Kidney (tissue), 14 donors: ENCODE results near the gene NFAM1. TPM values are rescaled to one million over a fixed set of nuclear protein-coding genes. Genes with fewer than 3 reads are reported as not detected.

Experiments
- DNase-seq, 5 donors: peaks; one replicate each; pipeline ENCODE4 v3.0.0-alpha.2; 2013 to 2020
- FAIRE-seq: peaks from 2 replicates; lab custom pipeline; 2012; peaks lifted over from hg19 to GRCh38; lab: Jason Lieb, UNC
- H3K27ac ChIP-seq, 2 donors: one replicate each; pipeline ENCODE4 v1.7.0; 2013; ENCODE audit warnings: low read depth in 2 of 2, low read length in 2 of 2, inconsistent platforms in 1 of 2
- H3K27me3 ChIP-seq: one replicate; pipeline ENCODE4 v1.7.1; 2013; ENCODE audit warnings: low read length, inconsistent platforms; ENCODE audit not compliant: control insufficient read depth, insufficient read depth
- H3K36me3 ChIP-seq, 3 donors: one replicate each; pipeline versions ENCODE4 v1.7.0 to v1.7.1; 2013; ENCODE audit warnings: low read length in 3 of 3, control low read depth in 1 of 3, inconsistent platforms in 1 of 3; ENCODE audit not compliant: insufficient read depth in 3 of 3, control insufficient read depth in 2 of 3
- H3K4me1 ChIP-seq, 3 donors: one replicate each; pipeline versions ENCODE4 v1.7.0 to v1.7.1; 2013; ENCODE audit warnings: low read length in 3 of 3, inconsistent platforms in 1 of 3, low read depth in 1 of 3; ENCODE audit not compliant: control insufficient read depth in 2 of 3, insufficient read depth in 2 of 3
- H3K4me3 ChIP-seq, 3 donors: one replicate each; pipeline versions ENCODE4 v1.7.0 to v1.8.1; 2013; ENCODE audit warnings: low read length in 3 of 3, control low read depth in 1 of 3, inconsistent platforms in 1 of 3
- H3K9ac ChIP-seq, 3 donors: one replicate each; pipeline versions ENCODE4 v1.7.0 to v1.7.1; 2013; ENCODE audit warnings: low read length in 3 of 3, control low read depth in 1 of 3, inconsistent platforms in 1 of 3
- H3K9me3 ChIP-seq, 3 donors: one replicate each; pipeline versions ENCODE4 v1.7.0 to v1.7.1; 2013; ENCODE audit warnings: low read length in 3 of 3, control low read depth in 1 of 3, inconsistent platforms in 1 of 3; ENCODE audit not compliant: control insufficient read depth in 2 of 3, insufficient read depth in 1 of 3
- intact Hi-C: fragments of 100-400 bp; cut with DNase I; formaldehyde crosslinking; loops from one replicate; pipeline ENCODE4 v1.11.1; 2022
- polyA plus RNA-seq: library from polyadenylated mRNA; stranded (reverse); fragments of 350-450 nt; fragmentation: Illumina TruSeq; extraction: RNeasy Lipid Tissue Mini Kit (QIAGEN cat#74804); gene quantifications from one replicate; pipeline ENCODE4 v1.2.3, GENCODE V29; 2014; ENCODE audit warnings: low read depth, low replicate concordance; ENCODE audit not compliant: insufficient read depth
- total RNA-seq: library from RNA; stranded (reverse); fragmentation: NEBNext Ultra II Directional; extraction: Animal tissue kit (Norgen Biotek cat#: 25700); gene quantifications from one replicate; pipeline ENCODE4 v1.2.1, GENCODE V29; 2021
- TF ChIP-seq, protein P1 (sequence below): IDR thresholded peaks from 3 replicates; pipeline ENCODE4 v1.5.1; 2012; ENCODE audit warnings: mild to moderate bottlenecking, moderate library complexity, borderline replicate concordance; ENCODE audit not compliant: insufficient read depth; ENCODE audit errors: extremely low read depth
- donor health status: control.
- donor health status: control.
- donor health status: control.
- donor health status: control.
- donor health status: control.
- donor health status: DM: yes; HTN: yes; CAD: no.
- donor health status: Normal renal cell carcinoma (clear cell type).

NFAM1 gene
- total and polyA plus RNA-seq, 2 donors from 2014 or later, result 0.60 to 7.9 TPM

DNA sequence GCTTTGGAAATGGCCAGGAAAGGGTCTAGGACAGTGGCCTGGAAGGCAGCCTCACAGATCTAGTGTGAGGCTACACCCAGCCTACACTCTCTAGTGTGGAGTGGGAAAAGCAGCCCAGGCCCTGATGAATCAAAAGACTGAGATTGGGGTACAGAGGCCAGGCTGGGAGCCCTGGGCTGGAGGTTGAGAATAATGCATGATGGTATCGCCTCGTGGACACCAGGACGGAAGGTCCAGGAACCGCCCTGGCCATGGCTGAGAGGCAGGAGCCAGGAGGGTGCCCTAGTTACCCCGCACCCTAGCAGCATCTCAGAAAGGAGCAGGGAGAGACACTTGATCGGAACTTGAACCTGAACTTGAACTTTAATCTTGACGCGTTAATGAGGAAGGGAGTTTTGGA lies 40.5 kb upstream of the NFAM1 start:
- Histone ChIP-seq H3K4me3 (no peak overlapping the region), H3K27ac (no peak overlapping the region), H3K9ac (no peak overlapping the region), H3K27me3 (no peaks in the 10 kb centered on the region), H3K9me3 (no peaks in the 10 kb centered on the region), H3K36me3 (no peaks in the 10 kb centered on the region), H3K4me1 (peaks cover 0 to 8% (median 5%) of the 10 kb centered on the region in 3 donors)
- intact Hi-C loops, result no loop called here
- TF ChIP-seq, protein P1, sequence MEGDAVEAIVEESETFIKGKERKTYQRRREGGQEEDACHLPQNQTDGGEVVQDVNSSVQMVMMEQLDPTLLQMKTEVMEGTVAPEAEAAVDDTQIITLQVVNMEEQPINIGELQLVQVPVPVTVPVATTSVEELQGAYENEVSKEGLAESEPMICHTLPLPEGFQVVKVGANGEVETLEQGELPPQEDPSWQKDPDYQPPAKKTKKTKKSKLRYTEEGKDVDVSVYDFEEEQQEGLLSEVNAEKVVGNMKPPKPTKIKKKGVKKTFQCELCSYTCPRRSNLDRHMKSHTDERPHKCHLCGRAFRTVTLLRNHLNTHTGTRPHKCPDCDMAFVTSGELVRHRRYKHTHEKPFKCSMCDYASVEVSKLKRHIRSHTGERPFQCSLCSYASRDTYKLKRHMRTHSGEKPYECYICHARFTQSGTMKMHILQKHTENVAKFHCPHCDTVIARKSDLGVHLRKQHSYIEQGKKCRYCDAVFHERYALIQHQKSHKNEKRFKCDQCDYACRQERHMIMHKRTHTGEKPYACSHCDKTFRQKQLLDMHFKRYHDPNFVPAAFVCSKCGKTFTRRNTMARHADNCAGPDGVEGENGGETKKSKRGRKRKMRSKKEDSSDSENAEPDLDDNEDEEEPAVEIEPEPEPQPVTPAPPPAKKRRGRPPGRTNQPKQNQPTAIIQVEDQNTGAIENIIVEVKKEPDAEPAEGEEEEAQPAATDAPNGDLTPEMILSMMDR, result no peak
- FAIRE-seq (no peak), DNase-seq (peak in 2 of 5 donors; percentile 18 to 28)

DNA sequence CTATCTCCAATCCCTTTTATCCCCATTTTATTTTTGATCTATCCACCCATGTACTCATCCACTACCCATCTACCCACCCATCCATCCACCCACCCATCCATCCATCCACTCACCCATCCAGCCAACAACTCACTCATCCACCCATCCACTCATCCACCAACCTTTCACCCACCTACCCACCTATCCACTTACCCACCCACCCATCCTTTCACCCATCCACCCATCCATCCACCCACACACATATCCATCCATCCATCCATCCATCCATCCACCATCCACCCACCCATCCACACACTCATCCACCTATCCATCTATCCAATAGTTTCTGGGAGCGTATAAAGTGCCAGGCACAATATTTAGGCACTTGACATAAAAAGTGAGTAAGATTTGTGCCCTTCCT lies 39.2 kb upstream of the NFAM1 start:
- DNase-seq, result peak in 1 of 5 donors; percentile 1
- H3K4me1 ChIP-seq, result peaks cover 0 to 8% (median 5%) of the 10 kb centered on the region in 3 donors
- no peak overlapping the region for H3K27ac ChIP-seq
- no peak overlapping the region for H3K9ac ChIP-seq
- H3K4me3 ChIP-seq, result no peak overlapping the region
- no peaks in the 10 kb centered on the region for H3K9me3 ChIP-seq
- H3K36me3 ChIP-seq, result no peaks in the 10 kb centered on the region
- no peaks in the 10 kb centered on the region for H3K27me3 ChIP-seq
- FAIRE-seq, result no peak
- TF ChIP-seq, protein P1, result no peak
- intact Hi-C loops, result no loop called here

DNA sequence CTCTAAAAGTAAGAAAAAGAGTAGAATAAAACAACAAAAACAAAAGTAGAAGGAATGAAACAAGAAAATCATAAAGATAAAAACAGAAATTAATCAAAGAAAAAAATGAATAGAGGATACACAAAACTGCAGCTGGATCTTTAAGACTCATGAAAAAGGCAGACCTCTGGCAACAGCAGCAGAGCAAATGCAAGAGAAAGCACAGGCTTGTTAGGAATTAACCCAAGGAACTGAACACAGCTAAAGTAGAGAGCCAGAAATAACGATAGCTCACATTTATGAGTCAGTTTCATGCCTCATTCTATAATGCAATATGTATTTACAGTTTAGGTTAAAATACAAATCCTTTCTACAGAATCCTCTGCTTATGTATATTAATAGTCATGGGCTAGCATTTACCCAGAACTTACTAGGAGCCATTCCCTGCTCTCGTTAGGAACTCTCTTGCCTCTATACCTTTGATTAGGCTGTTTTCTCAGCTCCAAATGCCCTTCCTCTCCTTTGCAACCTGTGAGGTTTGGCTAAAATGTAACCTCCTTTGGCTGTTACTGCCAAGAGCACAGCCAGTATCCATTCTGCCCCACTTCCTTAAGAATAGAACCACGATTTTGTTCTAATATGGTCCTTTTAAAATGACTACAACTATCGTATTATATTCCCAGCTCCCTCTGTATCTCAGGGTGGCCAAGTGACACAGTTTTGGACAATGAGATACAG lies 38.3 kb upstream of the NFAM1 start:
- Histone ChIP-seq H3K9ac (peak overlapping the region in 1 of 3 donors; percentile 70), H3K4me1 (peaks cover 0 to 8% (median 5%) of the 10 kb centered on the region in 3 donors), H3K36me3 (no peaks in the 10 kb centered on the region), H3K4me3 (peak overlapping the region in 2 of 3 donors; percentile 43 to 55), H3K9me3 (no peaks in the 10 kb centered on the region), H3K27ac (peak overlapping the region in 1 of 2 donors; percentile 54), H3K27me3 (no peaks in the 10 kb centered on the region)
- intact Hi-C loops, result no loop called here
- TF ChIP-seq, protein P1, result no peak
- FAIRE-seq (peak; percentile 62), DNase-seq (peak in 1 of 5 donors; percentile 58)
